HG03460 (cell line): ENCODE results near the gene FUT3.

Source experiments
- ATAC-seq: cut with Tn5 transposase; IDR thresholded peaks from one replicate; pipeline ENCODE4 v1.9.1; 2021; ENCODE audit not compliant: unreplicated experiment

FUT3 gene

DNA sequence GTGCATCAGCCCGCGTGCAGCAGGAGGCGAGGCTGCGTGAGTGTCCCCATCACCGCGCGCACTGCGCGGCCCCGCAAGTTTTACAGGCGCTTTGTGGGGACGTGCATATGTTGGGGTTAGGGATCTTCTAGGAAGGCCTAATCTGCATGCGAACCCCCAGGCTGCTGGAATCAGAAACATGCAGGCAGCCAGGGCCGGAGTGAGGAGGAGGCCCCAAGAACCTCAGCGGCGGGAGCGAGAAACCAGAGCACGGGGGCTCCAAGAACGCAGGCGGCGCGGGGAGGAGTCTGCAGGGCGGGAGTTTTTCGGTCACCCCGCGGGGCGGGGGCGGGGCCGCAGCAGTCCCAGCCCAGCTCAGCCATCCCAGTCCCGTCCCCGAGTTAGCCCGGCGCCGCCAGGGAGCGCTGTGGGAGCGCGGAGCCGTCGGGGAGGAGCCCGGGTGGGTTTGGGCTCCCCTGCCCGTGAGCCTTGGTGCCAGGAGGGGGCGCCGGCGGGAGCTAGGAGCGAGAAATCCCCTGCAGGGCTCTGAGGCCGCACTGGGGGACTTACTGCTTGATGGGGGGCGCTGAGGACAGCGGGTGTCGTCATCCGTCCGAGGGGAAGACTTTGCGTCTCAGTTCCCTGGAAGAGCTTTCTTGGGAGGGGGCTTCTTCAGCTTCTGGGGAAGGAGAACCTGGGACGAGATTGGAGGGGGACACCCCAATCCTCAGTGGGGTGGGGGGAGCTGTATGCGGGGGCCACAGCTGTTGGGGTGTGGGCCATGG, 47.3 kb downstream of the FUT3 start:
- ATAC-seq = peak; percentile 64

DNA sequence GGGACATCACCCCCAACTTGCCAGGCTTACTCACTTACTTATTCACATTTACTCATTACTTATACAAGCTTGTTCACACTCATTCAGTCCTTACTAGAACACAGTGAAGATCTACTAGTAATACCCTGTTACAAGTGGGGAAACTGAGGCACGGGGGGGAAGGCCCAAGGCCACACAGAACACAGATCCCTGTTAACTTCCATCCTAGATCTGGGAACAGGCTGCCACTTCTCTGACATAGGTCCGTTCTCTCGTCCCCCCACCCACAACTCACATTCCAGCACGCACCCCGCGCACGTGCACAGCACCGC, 47.9 kb downstream of the FUT3 start:
- no peak for ATAC-seq

DNA sequence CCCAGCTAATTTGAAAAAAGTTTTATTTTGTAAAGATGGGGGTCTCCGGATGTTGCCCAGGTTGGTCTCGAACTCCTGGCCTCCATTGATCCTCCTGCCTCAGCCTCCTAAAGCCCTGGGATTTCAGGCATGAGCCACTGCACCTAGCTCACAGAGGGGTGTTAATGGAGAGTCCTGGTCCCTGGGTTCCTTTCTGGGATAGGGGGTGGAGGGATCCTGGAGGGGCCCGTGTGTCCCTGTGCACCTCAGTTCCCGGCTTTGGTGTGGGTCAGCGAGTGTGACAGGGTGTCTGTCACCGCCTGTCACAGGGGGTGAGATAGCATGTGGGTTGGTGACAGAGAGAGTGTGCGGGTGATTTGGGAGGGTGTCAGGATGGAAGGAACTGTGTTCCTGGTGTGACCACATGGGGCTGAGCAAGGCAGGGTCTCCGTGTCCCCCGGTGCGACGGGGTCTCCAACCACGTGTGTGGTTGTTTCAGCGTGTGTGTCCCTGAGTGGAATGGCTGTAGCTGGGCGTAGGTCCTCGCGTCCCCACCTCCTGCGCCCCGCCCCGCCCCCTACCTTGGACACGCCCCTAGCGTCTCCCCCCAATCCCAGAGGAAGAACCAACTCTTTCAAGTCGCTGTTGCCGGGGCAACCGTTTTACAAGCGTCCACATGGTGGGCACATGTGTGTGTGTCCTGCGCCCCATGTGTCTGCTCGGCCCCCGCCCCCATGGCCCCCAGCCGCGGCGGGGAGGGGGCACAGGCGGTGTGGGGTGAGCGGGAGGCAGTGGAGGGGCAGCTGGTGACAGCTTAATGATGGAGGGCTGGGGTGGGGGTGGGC, 49.2 kb downstream of the FUT3 start:
- no peak for ATAC-seq

DNA sequence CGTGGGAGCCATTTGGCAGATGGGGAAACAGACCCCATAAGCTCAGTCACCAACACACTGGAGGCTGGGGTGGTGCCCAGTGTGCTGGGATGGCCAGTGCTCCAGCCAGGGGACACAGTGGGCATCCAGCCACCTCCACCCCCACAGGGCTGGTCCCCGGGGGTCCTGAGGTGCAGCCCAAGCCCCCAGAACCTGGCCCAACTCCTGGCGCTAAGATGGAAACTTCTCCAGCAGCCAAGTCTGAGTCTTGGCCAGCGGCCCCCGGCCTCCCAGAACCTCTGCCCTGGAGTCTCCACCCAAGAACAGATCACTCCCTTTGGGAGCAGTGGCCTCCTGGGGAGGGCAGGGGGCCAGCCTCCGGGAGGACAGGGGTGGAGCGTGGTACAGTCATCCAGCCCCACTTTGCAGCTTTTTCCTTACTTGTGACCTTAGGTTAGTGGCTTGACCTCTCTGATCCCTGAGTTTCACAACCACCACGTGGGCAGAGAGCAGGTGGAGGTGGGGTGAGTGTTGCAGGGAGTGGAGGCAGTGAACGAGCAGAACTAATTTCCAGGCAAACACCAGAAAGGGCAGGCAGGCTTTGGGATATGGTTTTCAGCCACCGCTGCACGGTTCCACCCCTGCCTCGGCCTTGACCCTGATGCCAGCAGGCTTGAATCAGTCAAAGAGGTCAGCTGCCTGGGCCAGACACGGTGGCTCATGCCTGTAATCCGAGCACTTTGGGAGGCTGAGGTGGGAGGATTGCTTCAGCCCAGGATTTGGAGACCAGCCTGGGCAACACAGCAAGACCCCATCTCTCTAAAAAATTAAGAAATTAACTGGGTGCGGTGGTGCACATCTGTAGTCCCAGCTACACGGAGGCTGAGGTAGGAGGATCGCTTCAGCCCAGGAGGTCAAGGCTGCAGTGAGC, 50.6 kb downstream of the FUT3 start:
- ATAC-seq = no peak

DNA sequence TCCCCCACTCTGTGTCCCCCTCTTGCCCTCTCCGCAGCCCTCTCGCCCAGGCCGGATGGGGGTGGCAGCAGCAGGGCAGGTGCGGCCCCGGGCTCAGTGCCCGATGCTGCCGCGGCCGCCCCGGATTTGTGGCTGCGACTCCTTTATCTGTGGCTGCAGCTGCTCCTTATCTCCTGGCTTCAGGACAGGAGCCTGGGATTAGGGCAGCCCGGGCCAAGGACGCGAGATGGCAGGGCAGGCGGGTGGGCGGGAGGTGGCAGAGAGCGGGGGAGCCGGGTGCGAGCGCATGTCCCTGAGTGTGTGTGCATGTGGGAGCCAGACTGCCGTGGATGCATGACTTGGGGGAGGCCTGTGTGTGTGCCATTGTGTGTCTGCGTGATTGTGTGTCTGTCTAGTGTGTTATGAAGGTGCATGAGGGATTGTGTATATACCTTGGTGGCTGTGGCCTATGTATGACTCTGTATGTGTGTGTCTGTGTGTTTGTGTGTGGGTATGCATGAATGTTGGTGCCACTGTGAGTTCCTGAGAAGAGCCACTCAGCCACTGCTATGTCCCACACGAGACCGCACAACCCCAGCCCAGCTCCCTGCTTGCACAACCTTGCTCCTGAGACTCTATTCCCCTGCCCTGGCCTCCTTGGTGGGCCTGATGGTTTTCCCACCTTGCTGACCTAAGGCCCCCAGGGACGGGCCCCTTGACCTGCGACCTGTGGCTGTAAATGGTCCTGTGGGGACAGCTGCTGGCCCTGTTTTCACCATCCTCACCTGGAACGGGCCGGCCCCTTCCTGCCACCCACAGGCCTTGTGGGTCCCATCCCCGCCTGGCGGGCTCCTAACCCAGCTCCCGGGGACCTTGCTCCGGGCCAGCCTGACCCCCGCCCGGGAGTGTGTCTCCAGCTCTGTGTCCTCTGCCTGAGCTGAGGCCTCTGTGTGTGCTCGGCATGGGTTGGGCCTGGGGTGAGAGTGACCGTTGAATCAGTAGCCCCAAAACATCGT, 51.7 kb downstream of the FUT3 start:
- ATAC-seq = no peak

DNA sequence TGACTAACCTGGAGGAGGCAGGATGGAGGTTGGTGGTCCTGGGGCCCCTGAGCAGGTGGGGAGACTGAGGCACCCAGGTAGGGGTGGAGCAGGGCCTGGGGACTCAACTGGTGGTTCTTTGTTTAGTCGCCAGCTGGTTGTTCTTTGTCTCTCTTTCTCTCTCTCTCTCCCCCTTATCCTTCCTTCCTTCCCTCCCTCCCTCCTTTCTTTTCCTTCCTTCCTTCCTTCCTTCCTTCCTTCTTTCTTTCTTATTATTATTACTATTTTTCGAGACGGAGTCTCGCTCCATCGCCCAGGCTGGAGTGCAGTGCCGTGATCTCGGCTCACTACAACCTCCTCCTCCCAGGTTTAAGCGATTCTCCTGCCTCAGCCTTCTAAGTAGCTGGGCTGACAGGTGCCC, 53.0 kb downstream of the FUT3 start:
- no peak for ATAC-seq

DNA sequence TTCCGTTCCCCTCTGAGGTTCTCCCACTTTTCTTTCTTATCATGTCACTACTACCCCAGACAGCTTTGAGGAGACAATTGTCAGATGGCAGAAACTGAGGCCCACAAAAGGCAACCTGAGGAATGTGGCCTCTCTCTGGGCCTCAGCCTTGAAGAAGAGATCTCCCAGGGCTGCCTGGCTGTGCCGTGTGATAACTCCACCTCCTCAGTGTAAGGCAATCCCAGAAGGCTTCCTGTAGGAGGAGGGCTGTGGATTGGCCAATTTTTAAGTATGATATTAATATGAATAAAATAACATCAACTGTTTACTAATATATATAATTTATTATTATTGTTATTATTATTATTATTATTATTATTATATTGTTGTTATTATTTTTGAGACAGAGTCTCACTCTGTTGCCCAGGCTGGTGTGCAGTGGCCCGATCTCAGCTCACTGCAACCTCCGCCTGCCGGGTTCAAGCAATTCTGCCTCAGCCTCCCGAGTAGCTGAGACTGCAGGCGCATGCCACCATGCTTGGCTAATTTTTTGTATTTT, 55.8 kb downstream of the FUT3 start:
- ATAC-seq = no peak

DNA sequence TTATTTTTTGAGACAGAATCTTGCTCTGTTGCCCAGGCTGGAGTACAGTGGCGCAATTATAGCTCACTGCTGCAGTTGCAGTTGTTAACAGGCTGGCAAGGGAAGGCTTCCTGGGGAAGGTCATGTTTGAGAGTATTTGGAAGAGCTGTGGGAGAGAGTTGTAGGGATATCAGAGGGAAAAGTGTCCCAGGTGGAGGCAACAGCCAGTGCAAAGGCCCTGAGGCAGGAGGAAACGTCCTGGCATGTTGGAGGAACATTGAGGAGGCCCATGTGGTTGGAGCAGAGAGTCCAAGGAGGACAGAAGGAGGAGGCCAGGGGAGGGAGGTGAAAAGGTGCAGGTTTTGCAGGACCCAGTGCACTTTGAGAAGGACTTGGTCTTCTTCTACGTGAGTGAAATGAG, 58.1 kb downstream of the FUT3 start:
- ATAC-seq = no peak
